Pons (tissue), 1 donor: ENCODE data around the gene ANKRD18A.

Source experiments
- DNase-seq: peaks from one replicate; pipeline ENCODE4 v3.0.0-alpha.2; 2016; ENCODE audit warnings: low spot score

ANKRD18A gene

DNA sequence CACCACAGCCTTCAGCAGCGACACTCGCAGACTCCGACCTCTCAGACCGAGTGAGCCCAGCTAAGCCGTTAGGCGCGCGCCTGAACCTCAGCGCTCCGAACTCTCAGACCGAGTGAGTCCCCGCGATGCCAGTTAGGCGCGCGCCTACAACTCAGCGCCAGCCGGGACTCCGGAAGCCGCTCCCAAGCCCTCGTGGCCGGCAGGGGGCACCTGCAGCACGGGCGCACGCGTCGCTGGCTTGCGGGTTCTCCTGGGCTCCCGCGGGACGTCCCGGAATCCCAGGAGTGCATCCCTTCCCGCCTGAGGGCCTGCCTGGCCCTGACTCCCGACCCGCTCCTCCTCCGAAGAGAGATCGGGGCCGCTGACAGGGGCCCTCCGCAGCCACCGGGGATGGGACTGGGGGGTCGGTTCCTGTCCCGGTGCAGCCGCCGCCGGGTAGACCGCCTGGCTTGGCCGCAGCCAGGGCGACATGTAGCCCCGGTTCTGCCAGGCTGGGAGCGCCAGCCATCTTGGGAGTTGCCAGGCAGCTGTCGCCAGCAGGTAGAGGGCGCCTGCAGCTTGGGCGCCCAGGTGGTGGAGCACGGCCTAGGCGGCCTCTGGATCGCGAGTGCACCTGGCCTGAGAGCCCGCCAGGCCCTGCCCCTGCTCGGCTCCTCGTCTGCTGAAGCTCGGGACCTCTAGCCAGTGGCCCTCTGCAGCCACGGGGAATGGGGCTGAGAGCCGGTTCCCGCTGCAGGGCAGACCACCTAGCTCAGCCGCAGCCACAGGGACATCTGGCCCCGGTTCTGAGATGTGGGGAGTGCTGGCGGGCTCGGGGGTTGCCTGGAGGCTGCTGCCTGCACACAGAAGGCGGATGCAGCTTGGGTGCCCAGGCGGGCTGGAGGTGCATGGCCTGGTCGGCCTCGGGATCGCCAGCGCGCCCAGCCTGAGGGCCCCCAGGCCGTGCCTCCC lies at the start of gene ANKRD18A:
Gene ANKRD18A, minus strand, starts transcription at position 114 of the 951 bp plus-strand sequence. CDS start 311 bp downstream, outside the sequence.
- peak; percentile 59 for DNase-seq

- no peak for DNase-seq
Measured at GRCh38 chr9:38668791-38669466, 48.5 kb upstream of the ANKRD18A start.

DNA sequence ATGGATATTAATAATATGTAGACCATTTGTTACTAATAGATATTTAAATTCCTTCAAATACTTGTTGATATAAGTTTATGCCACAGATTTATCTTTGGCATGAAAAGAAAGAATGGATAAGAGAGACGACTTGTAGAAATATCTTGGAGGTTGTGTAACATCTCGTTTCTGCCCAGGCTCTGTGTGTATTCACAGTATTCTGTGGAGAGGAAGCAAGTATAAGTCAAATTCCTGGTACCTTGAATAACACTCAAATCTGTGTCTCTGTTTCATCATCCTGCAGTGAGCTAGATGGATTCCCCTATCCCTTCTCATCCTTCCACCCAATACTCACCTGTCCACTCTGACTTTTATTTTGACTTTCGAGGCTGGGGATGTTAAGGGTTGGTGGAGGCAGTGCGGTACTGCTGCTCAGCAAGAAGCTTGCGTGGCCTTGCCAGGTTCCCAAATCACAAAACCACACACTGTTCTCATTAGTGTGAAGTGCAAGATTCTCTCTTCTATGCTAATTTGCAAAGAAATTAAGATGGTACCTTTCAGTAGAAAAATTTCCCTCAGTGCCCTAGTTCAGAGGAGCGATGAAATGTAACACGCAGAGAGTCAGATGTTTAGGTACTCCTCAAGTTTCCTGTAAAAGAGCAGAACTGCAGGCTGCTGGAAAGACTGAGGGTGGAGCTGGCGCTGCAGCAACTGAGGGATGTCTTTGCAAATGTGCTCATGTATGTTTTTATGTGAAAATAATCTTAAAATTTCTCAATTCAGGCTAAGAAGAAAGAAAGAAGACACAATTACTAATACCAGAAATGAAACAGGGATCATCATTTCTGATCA lies 42.6 kb upstream of the ANKRD18A start:
- peak; percentile 92 for DNase-seq

GRCh38 chr9:38659538-38659937 lies 39.1 kb upstream of the ANKRD18A start:
- peak; percentile 81 for DNase-seq

- DNase-seq: no peak
Measured at GRCh38 chr9:38656896-38657295, 36.5 kb upstream of the ANKRD18A start.

DNA sequence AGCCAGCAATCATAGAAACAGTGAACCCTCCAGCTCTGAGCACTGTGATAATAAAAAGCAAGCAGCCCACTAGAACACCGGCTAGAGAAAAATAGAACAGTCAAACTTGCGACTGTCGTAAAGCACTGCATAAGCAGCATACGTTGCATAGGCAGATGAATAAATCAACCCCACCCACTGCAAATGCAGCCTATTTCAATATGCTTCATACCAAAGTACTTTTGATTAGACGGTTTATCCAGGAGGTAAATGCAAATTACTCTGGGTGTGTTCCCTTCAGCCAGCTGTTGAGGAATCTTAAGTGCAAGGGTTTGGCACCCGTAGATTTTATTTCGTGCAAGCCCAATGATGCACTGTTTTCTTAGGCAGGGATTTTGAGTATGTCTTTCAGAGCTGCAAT lies 32.1 kb upstream of the ANKRD18A start:
- DNase-seq: no peak

- no peak for DNase-seq
Measured at GRCh38 chr9:38652044-38652443, 31.6 kb upstream of the ANKRD18A start.

DNA sequence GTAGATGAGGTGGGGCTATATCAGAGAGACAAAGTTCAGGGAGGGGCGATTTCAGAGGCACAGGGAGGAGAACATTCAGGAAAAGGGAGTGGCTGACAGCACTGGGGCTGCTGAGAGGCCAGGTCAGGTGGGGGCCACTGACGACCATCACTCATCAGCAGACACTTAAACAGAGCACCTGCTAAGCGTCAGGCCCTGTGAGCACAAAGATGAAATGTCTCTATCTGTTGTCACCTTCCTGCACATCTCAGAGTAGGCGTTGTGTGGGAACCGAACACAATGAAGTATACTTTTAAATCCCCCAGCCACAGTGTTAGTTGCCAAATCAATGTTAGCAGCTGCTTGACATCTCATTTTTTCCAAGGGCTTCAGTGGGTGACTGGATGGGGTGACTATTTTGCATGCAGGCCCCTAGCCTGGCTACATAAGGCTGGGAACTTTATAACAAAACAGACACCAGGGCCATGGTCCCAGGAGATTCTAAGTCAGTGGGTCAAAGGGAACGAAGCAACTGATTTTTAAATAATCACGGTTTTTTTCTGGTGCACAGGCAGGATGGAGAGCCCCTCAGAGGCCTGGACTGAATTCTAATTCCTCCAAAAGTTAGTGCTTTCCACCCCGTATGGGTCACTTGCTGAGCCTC lies 31.1 kb upstream of the ANKRD18A start:
- DNase-seq: no peak

DNA sequence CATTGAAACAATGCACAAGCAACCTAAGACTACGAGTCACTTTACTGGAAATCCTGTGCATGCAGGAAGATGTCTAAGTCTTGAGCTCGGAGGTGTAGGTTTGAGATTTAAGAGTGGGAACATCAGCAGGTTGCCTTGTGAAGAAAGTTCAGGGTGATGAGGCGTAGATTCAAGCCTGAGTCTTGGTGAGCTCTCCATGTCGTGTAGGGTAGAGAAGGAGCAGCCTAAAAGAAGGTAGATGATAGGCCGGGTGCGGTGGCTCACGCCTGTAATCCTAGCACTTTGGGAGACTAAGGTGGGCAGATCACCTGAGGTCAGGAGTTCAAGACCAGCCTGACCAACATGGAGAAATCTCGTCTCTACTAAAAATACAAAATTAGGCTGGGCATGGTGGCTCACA lies 30.2 kb upstream of the ANKRD18A start:
- no peak for DNase-seq

GRCh38 chr9:38649731-38650363 lies 29.5 kb upstream of the ANKRD18A start:
- DNase-seq: no peak

- DNase-seq: no peak
Measured at GRCh38 chr9:38644601-38645000, 24.2 kb upstream of the ANKRD18A start.

DNA sequence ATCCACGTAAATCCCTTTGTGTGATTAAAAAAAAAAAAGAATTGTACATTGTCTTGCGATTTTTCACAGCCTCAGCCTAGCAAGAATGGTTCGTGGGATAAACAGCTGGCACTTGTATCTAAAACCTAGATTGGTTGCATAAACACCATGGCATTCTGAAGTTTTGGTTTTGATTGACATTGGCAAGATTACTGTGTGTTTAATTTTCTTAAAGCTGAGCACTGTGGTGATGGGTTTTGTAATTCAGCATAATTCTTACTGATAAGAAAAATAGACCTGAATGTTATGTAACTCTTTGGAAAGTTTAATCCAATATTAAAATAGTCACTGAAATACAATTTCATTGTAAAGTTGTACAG lies 23.4 kb upstream of the ANKRD18A start:
- no peak for DNase-seq

GRCh38 chr9:38642951-38643814 lies 22.8 kb upstream of the ANKRD18A start:
- peak; percentile 76 for DNase-seq

GRCh38 chr9:38641985-38642864 lies 21.8 kb upstream of the ANKRD18A start:
- peak; percentile 90 for DNase-seq

DNA sequence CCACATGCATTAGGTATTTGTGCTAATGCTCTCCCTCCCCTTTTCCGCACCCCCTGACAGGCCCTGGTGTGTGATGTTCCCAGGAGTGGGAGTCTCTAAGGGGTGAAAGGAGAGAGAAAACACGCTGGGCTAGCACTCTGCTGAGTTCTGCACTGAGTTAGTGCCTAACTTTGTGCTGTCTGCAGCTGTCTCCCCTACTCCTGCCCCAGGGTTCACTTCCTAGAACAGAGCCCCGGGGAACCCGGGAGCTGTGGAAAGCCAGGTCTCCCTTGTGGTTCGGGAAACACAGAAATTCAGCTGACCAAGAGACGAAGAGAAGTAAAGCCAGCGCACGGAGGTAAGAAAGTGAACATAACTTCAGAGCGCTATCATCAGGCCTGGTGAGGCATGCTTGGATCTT lies 20.7 kb upstream of the ANKRD18A start:
- DNase-seq: no peak

DNA sequence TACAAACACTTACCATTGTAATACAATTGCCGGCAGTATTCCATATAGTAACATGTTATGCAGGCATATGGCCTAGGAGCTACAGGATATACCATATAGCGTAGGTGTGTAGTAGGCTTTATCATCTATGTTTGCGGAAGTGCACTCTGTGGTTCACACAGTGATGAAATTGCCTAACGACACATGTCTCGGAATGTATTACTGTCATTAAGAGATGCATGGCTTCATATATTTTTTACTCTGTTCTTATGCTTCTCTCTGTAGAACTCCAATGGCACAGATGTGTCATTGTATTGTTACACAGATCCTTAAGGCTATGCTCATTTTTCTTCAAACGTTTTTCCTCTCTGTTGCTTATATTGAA lies 19.2 kb upstream of the ANKRD18A start:
- DNase-seq: no peak

DNA sequence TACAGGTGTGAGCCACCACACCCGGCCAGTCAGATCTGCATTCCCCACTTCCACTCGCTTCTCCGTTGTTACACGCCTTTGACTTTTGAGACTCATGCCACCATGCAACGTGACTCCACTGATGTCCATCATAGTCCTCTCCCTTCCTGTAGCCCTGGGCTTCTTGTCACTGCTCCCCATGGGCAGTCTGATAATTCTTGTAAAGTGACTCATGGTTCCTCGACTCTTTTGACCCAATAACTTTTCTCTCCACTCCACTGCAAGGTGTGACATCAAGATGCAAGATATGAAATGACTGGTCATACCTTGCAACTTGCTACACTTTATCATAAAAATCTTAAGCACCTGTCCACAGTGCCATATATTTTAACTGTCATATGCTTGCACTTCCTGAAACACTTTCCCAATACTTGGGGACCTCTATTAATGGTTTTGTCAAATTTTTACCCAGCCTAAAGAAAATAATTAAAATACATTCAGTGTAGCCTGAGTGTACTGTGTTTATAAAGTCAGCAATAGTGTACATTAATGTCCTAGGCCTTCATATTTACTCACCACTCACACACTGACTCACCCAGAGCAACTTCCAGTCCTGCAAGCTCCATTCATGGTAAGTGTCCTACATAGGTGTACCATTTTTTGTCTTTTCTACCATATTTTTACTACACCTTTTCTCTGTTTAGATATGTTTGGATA lies 18.6 kb upstream of the ANKRD18A start:
- no peak for DNase-seq

GRCh38 chr9:38634315-38634714 lies 13.9 kb upstream of the ANKRD18A start:
- no peak for DNase-seq

- DNase-seq: no peak
Measured at GRCh38 chr9:38629511-38629910, 9.1 kb upstream of the ANKRD18A start.
